Measurements from ENCODE around the gene PPHLN1. TPM values are rescaled to one million over a fixed set of nuclear protein-coding genes. Genes with fewer than 3 reads are reported as not detected.

PPHLN1 gene
- total and polyA plus RNA-seq, 2 donors (not counting 1 experiment from before 2014, with no cell fraction given): 48.8 to 104 TPM

DNA sequence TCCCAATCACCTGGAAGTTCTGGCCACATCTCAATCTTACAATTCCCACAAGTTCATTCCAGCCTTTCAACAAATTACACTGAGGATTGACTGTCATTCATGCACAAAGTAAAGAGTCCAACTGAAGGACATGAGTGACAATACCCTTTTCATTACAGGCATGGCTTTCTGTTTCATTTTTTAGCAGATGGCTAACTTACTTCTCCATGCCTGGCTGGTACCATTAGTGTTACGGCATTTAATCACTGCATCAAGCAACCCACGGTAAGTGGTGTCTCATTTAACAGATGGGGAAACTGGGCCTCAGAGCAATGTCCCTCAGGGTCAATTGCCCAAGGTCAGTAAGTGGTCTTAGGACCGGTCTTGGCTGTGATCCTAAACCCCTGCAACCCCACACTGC lies 149.1 kb downstream of the PPHLN1 start:
- Mint-ChIP-seq H3K4me1 (peaks cover 76% of the 10 kb centered on the region), H3K27me3 (no peaks in the 10 kb centered on the region), H3K9me3 (ENCODE audit: insufficient read depth) (no peaks in the 10 kb centered on the region), H3K4me3 (peak overlapping the region; percentile 72), H3K27ac (peak overlapping the region; percentile 79)
- H3K4me1 ChIP-seq (ENCODE audit: control insufficient read depth in 2 of 2, insufficient read depth in 2 of 2, low read length in 2 of 2): peaks cover 81 to 84% of the 10 kb centered on the region in 2 donors
- ChIA-PET POLR2A (no interaction called here), CTCF (interaction anchor here (0.7 to 8.0 kb wide), 3 partner anchors 6 to 330 kb away, joined by 3 to 111 read pairs (median 6); no protein-coding TSS in a partner anchor)
- H3K9ac ChIP-seq (ENCODE audit: low read length): peak overlapping the region; percentile 14
- peaks cover 0 to 4% of the 10 kb centered on the region in 2 experiments for H3K36me3 ChIP-seq (replicated peaks in 1 of 2; ENCODE audit: control extremely low read depth in 1 of 2, control insufficient read depth in 1 of 2, extremely low read depth in 1 of 2, insufficient read depth in 2 of 2, low read length in 1 of 2)
- H3K4me3 ChIP-seq (ENCODE audit: control extremely low read depth in 1 of 5, extremely low read depth in 1 of 5, insufficient read depth in 1 of 5, low read depth in 2 of 5, low read length in 4 of 5): peak overlapping the region in 2 of 5 experiments; percentile 18 to 25
- H3K27me3 ChIP-seq (replicated peaks in 1 of 4; ENCODE audit: control extremely low read depth in 1 of 4, control insufficient read depth in 3 of 4, insufficient read depth in 4 of 4, low read length in 3 of 4): no peaks in the 10 kb centered on the region
- H3K27ac ChIP-seq (ENCODE audit: low read length in 2 of 2): peak overlapping the region; percentile 5 to 26
- H3K79me2 ChIP-seq (ENCODE audit: control insufficient read depth, insufficient read depth, low read length): peaks cover 88% of the 10 kb centered on the region
- H3K9me3 ChIP-seq (ENCODE audit: control extremely low read depth in 1 of 3, control insufficient read depth in 2 of 3, insufficient read depth in 1 of 3, low read length in 2 of 3): peaks cover 0 to 5% (median 0%) of the 10 kb centered on the region in 3 donors
- WGBS (ENCODE audit: insufficient coverage): no CpG with 5 or more reads among the region's 3 CpGs
- H2AFZ ChIP-seq (ENCODE audit: insufficient read depth, low read depth, low read length, poor library complexity, severe bottlenecking): peak overlapping the region; percentile 16
- peak; percentile 73 for ATAC-seq (ENCODE audit: low read depth)
- H3K4me2 ChIP-seq (replicated peaks; ENCODE audit: low read depth, low read length, poor library complexity, severe bottlenecking): peak overlapping the region; percentile 47
- TF ChIP-seq EZH2 (IDR thresholded peaks at IDR 0.05; ENCODE audit: borderline replicate concordance, insufficient read depth, low read depth, low read length, poor library complexity, severe bottlenecking): no peak
- TF ChIP-seq, protein P1, sequence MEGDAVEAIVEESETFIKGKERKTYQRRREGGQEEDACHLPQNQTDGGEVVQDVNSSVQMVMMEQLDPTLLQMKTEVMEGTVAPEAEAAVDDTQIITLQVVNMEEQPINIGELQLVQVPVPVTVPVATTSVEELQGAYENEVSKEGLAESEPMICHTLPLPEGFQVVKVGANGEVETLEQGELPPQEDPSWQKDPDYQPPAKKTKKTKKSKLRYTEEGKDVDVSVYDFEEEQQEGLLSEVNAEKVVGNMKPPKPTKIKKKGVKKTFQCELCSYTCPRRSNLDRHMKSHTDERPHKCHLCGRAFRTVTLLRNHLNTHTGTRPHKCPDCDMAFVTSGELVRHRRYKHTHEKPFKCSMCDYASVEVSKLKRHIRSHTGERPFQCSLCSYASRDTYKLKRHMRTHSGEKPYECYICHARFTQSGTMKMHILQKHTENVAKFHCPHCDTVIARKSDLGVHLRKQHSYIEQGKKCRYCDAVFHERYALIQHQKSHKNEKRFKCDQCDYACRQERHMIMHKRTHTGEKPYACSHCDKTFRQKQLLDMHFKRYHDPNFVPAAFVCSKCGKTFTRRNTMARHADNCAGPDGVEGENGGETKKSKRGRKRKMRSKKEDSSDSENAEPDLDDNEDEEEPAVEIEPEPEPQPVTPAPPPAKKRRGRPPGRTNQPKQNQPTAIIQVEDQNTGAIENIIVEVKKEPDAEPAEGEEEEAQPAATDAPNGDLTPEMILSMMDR (IDR thresholded peaks at IDR 0.05): no peak
- intact Hi-C loops (cut with micrococcal nuclease): no loop called here
- no peaks in the 10 kb centered on the region for H4K20me1 ChIP-seq (ENCODE audit: control insufficient read depth, insufficient read depth, low read length, poor library complexity, severe bottlenecking)
- DNase-seq: peak; percentile 55

DNA sequence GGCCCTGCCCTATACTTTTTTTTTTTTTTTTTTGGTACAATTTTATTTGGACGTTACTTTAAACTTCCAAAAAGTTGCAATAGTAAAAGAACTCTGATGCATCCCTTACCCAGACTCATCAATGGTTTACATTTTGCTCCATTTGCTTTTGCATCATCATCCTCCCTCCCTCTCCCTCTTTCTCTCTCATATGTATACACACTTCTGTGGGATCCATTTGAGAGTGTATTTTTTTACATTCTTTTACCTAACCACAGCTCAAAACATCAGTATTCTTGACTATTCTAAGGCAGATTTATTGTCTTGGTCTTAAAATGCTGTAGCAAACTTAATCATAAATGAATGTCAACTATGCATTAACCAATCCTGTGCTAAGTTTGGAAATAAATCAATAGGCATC lies 152.0 kb downstream of the PPHLN1 start:
- intact Hi-C loops (cut with micrococcal nuclease): no loop called here
- Mint-ChIP-seq H3K27ac (peak overlapping the region; percentile 5), H3K4me3 (no peak overlapping the region), H3K27me3 (no peaks in the 10 kb centered on the region), H3K9me3 (ENCODE audit: insufficient read depth) (no peaks in the 10 kb centered on the region), H3K4me1 (peaks cover 73% of the 10 kb centered on the region)
- TF ChIP-seq EZH2 (IDR thresholded peaks at IDR 0.05; ENCODE audit: borderline replicate concordance, insufficient read depth, low read depth, low read length, poor library complexity, severe bottlenecking): no peak
- TF ChIP-seq, protein P1 (IDR thresholded peaks at IDR 0.05): no peak
- no peaks in the 10 kb centered on the region for H3K36me3 ChIP-seq (replicated peaks in 1 of 2; ENCODE audit: control extremely low read depth in 1 of 2, control insufficient read depth in 1 of 2, extremely low read depth in 1 of 2, insufficient read depth in 2 of 2, low read length in 1 of 2)
- peaks cover 0 to 5% (median 0%) of the 10 kb centered on the region in 3 donors for H3K9me3 ChIP-seq (ENCODE audit: control extremely low read depth in 1 of 3, control insufficient read depth in 2 of 3, insufficient read depth in 1 of 3, low read length in 2 of 3)
- H3K9ac ChIP-seq (ENCODE audit: low read length): no peak overlapping the region
- no peaks in the 10 kb centered on the region for H3K27me3 ChIP-seq (replicated peaks in 1 of 4; ENCODE audit: control extremely low read depth in 1 of 4, control insufficient read depth in 3 of 4, insufficient read depth in 4 of 4, low read length in 3 of 4)
- peak overlapping the region in 1 of 2 donors; percentile 11 for H3K27ac ChIP-seq (ENCODE audit: low read length in 2 of 2)
- H3K79me2 ChIP-seq (ENCODE audit: control insufficient read depth, insufficient read depth, low read length): peaks cover 96% of the 10 kb centered on the region
- no peak overlapping the region for H3K4me3 ChIP-seq (ENCODE audit: control extremely low read depth in 1 of 5, extremely low read depth in 1 of 5, insufficient read depth in 1 of 5, low read depth in 2 of 5, low read length in 4 of 5)
- WGBS (ENCODE audit: insufficient coverage): no CpG with 5 or more reads among the region's 1 CpG
- H4K20me1 ChIP-seq (ENCODE audit: control insufficient read depth, insufficient read depth, low read length, poor library complexity, severe bottlenecking): no peaks in the 10 kb centered on the region
- ATAC-seq (ENCODE audit: low read depth): no peak
- DNase-seq: no peak
- H3K4me2 ChIP-seq (replicated peaks; ENCODE audit: low read depth, low read length, poor library complexity, severe bottlenecking): no peak overlapping the region
- no peak overlapping the region for H2AFZ ChIP-seq (ENCODE audit: insufficient read depth, low read depth, low read length, poor library complexity, severe bottlenecking)
- H3K4me1 ChIP-seq (ENCODE audit: control insufficient read depth in 2 of 2, insufficient read depth in 2 of 2, low read length in 2 of 2): peaks cover 77 to 79% of the 10 kb centered on the region in 2 donors
- POLR2A ChIA-PET: no interaction called here
- CTCF ChIA-PET: interaction anchor here (8.0 to 8.1 kb wide), 2 partner anchors 7 to 91 kb away, joined by 110 to 111 read pairs; no protein-coding TSS in a partner anchor

Measured in B cell (primary cell).